ENCODE measurements around the gene RASAL1. TPM values are rescaled to one million over a fixed set of nuclear protein-coding genes. Genes with fewer than 3 reads are reported as not detected.

Gene RASAL1
- total RNA-seq, 2 experiments from 2014 or later: 1.2 to 2.7 TPM

DNA sequence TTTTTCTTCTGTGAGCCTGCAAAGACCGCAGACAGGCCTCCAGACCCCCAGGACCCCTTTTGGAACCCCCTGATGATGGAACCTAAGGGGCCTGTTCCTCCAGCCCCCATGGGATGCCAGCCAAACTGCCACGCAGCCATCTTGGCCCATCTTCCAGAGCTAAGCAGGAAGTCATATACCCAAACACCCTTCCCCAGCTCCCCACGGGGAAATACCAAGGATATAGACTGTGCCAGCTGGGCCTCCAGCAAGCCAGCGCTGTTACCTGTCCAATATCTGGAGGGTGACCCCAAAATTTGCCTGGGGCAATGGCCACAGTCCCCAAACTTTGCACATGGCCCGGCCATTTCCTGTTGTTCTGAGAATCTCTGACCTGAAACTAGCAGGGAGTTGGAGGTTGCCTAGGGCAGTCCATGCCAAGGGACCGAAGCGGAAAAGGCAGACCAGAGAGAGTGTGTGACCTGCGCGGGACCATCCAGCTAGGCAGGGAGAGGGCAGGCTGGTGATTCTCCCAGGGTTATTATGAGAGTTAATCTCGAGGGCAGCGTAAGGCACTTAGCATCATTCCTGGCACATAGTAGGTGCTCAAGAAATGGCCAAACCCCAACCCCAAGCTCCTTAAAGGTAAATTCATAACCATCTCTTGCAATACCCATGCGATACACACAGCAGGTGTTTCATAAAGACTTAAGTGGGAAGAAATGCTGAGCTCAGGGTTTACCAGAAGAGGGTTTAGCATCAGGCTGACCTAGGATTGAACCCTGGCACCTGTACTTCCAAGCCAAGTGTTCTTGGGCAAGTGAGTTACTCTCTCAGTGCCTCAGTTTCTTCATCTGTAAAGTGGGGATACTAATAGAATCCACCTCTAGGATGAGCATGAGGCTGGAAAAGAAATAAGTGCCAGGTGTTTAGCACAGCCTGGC, 2.6 kb upstream of the RASAL1 start:
- H3K27ac ChIP-seq (ENCODE audit: low read depth in 1 of 2, low read length in 2 of 2): no peak overlapping the region
- no peak overlapping the region for H3K27ac Mint-ChIP-seq
- intact Hi-C loops (cut with DNase I, micrococcal nuclease): loop anchor here in 1 of 2 experiments (5.0 kb wide), 1 partner anchor 34 kb away; no protein-coding TSS in a partner anchor
- no peak overlapping the region for H3K4me3 Mint-ChIP-seq
- H3K4me3 ChIP-seq (ENCODE audit: low read length): no peak overlapping the region
- no peaks in the 10 kb centered on the region for H3K9me3 Mint-ChIP-seq
- H3K27me3 Mint-ChIP-seq: no peaks in the 10 kb centered on the region
- H3K4me1 ChIP-seq (ENCODE audit: insufficient read depth, low read length): peaks cover 26% of the 10 kb centered on the region
- no peaks in the 10 kb centered on the region for H3K27me3 ChIP-seq (ENCODE audit: control insufficient read depth in 1 of 2, insufficient read depth in 2 of 2, low read length in 2 of 2)
- H3K36me3 ChIP-seq (ENCODE audit: insufficient read depth, low read length): no peaks in the 10 kb centered on the region
- ATAC-seq (ENCODE audit: poor library complexity) (no peak), DNase-seq (no peak)
- H3K9me3 ChIP-seq (ENCODE audit: control insufficient read depth in 1 of 2, insufficient read depth in 1 of 2, low read length in 2 of 2): no peaks in the 10 kb centered on the region
- ChIA-PET POLR2A (no interaction called here), CTCF (interaction anchor here (0.5 to 0.8 kb wide), 2 partner anchors 15 to 40 kb away, joined by 3 read pairs; no protein-coding TSS in a partner anchor)
- H3K36me3 Mint-ChIP-seq (ENCODE audit: low read depth): no peaks in the 10 kb centered on the region
- TF ChIP-seq, protein P1, sequence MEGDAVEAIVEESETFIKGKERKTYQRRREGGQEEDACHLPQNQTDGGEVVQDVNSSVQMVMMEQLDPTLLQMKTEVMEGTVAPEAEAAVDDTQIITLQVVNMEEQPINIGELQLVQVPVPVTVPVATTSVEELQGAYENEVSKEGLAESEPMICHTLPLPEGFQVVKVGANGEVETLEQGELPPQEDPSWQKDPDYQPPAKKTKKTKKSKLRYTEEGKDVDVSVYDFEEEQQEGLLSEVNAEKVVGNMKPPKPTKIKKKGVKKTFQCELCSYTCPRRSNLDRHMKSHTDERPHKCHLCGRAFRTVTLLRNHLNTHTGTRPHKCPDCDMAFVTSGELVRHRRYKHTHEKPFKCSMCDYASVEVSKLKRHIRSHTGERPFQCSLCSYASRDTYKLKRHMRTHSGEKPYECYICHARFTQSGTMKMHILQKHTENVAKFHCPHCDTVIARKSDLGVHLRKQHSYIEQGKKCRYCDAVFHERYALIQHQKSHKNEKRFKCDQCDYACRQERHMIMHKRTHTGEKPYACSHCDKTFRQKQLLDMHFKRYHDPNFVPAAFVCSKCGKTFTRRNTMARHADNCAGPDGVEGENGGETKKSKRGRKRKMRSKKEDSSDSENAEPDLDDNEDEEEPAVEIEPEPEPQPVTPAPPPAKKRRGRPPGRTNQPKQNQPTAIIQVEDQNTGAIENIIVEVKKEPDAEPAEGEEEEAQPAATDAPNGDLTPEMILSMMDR (IDR thresholded peaks at IDR 0.05): no peak
- H3K4me1 Mint-ChIP-seq (ENCODE audit: low read depth): peaks cover 13% of the 10 kb centered on the region

- Histone ChIP-seq H3K27ac (ENCODE audit: low read depth in 1 of 2, low read length in 2 of 2) (no peak overlapping the region), H3K4me1 (ENCODE audit: insufficient read depth, low read length) (peaks cover 24% of the 10 kb centered on the region), H3K27me3 (ENCODE audit: control insufficient read depth in 1 of 2, insufficient read depth in 2 of 2, low read length in 2 of 2) (no peaks in the 10 kb centered on the region), H3K36me3 (ENCODE audit: insufficient read depth, low read length) (no peaks in the 10 kb centered on the region), H3K9me3 (ENCODE audit: control insufficient read depth in 1 of 2, insufficient read depth in 1 of 2, low read length in 2 of 2) (no peaks in the 10 kb centered on the region), H3K4me3 (ENCODE audit: low read length) (no peak overlapping the region)
- Mint-ChIP-seq H3K27me3 (no peaks in the 10 kb centered on the region), H3K4me3 (peak overlapping the region; percentile 7), H3K9me3 (no peaks in the 10 kb centered on the region), H3K27ac (peak overlapping the region; percentile 98), H3K36me3 (ENCODE audit: low read depth) (no peaks in the 10 kb centered on the region), H3K4me1 (ENCODE audit: low read depth) (peaks cover 13% of the 10 kb centered on the region)
- intact Hi-C loops (cut with DNase I, micrococcal nuclease): loop anchor here in 1 of 2 experiments (1.0 to 5.0 kb wide), 2 partner anchors 15 to 35 kb away; no protein-coding TSS in a partner anchor
- ChIA-PET CTCF (interaction anchor here (0.5 to 1.9 kb wide), 2 partner anchors 16 to 41 kb away, joined by 3 to 12 read pairs; no protein-coding TSS in a partner anchor), POLR2A (no interaction called here)
- DNase-seq (no peak), ATAC-seq (ENCODE audit: poor library complexity) (no peak)
- TF ChIP-seq, protein P1 (IDR thresholded peaks at IDR 0.05): no peak
Measured at GRCh38 chr12:113136990-113137511, 1.5 kb upstream of the RASAL1 start.

DNA sequence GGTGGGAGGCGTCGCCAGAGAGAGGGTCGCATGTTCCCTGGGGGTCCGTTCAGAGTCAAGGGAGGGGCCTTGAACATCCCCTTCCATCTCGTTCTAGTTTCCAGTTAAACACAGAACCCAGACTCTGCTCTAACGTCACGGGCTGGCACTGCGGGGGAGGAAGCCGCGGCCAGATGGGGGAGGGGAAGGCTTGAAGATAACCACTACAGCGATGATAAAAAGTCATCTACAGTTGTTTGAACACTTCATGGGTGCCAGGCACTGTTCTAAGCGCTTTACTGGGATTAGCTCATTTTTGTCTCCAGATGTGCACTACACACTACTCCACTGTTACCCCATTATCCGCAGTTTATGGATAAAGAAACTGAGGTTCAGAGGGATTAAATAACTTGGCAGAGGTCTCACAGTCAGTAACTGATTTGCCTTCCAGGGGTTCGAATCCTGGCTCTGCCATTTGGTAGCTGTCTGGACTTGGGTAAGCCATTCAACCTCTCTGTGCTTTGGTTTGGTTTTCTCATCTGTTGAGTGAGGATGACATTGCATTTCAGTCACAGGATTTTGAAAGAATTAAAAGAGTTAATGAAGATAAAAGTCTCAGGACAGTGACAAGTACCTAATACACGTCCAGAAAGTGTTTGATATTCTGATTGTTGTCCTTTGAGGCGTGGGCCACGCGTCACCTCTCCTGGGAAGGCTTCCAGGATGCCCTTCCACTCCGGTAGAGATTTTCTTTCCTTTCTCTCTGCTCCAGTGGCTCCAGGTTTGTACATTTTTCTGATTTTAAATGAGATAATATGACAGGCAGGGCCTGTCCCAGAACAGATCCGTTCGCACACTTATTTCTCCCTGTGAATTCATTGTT, 798 bp upstream of the RASAL1 start:
- Mint-ChIP-seq H3K27ac (peak overlapping the region; percentile 98), H3K27me3 (no peaks in the 10 kb centered on the region), H3K4me3 (peak overlapping the region; percentile 92), H3K4me1 (ENCODE audit: low read depth) (peaks cover 13% of the 10 kb centered on the region), H3K36me3 (ENCODE audit: low read depth) (no peaks in the 10 kb centered on the region), H3K9me3 (no peaks in the 10 kb centered on the region)
- Histone ChIP-seq H3K27ac (ENCODE audit: low read depth in 1 of 2, low read length in 2 of 2) (peak overlapping the region in 1 of 2 donors; percentile 61), H3K4me3 (ENCODE audit: low read length) (peak overlapping the region; percentile 48), H3K36me3 (ENCODE audit: insufficient read depth, low read length) (no peaks in the 10 kb centered on the region), H3K9me3 (ENCODE audit: control insufficient read depth in 1 of 2, insufficient read depth in 1 of 2, low read length in 2 of 2) (no peaks in the 10 kb centered on the region), H3K27me3 (ENCODE audit: control insufficient read depth in 1 of 2, insufficient read depth in 2 of 2, low read length in 2 of 2) (no peaks in the 10 kb centered on the region), H3K4me1 (ENCODE audit: insufficient read depth, low read length) (peaks cover 22% of the 10 kb centered on the region)
- intact Hi-C loops (cut with DNase I, micrococcal nuclease): loop anchor here in 1 of 2 experiments (1.0 to 5.0 kb wide), 2 partner anchors 16 to 36 kb away; no protein-coding TSS in a partner anchor
- TF ChIP-seq, protein P1 (IDR thresholded peaks at IDR 0.05): no peak
- CTCF ChIA-PET: interaction anchor here (0.7 to 1.9 kb wide), 5 partner anchors 17 to 79 kb away, joined by 3 to 12 read pairs (median 3); no protein-coding TSS in a partner anchor
- peak; percentile 20 to 79 (median 52) for DNase-seq
- POLR2A ChIA-PET: no interaction called here
- ATAC-seq (ENCODE audit: poor library complexity): peak; percentile 76

All from CD4-positive, alpha-beta T cell (primary cell).